Neural crest cell (in vitro differentiated cells): ENCODE results near the gene ARIH2. TPM values are rescaled to one million over a fixed set of nuclear protein-coding genes. Genes with fewer than 3 reads are reported as not detected.

Source experiments
- DNase-seq: peaks from one replicate; pipeline ENCODE4 v3.0.0; 2021; ENCODE audit warnings: low read depth, mixed read lengths, low spot score
- H3K27ac Mint-ChIP-seq: one replicate; pipeline ENCODE4 v1.8.0; 2021; ENCODE audit warnings: mild to moderate bottlenecking, mixed read lengths; ENCODE audit not compliant: unreplicated experiment
- H3K27me3 Mint-ChIP-seq: 2 replicates; pipeline ENCODE4 v1.8.0; 2021; ENCODE audit warnings: low read depth, mild to moderate bottlenecking, mixed read lengths
- H3K36me3 Mint-ChIP-seq: 2 replicates; pipeline ENCODE4 v1.8.0; 2021; ENCODE audit warnings: low read depth, mild to moderate bottlenecking, mixed read lengths
- H3K4me1 Mint-ChIP-seq: 2 replicates; pipeline ENCODE4 v1.8.0; 2021; ENCODE audit warnings: mixed read lengths
- H3K4me3 Mint-ChIP-seq: one replicate; pipeline ENCODE4 v1.8.0; 2021; ENCODE audit warnings: mild to moderate bottlenecking, mixed read lengths
- H3K9me3 Mint-ChIP-seq: 2 replicates; pipeline ENCODE4 v1.8.0; 2021; ENCODE audit warnings: mixed read lengths
- CTCF ChIP-seq: fragments of 200-600 bp; sonication (generic); conservative IDR thresholded peaks from 2 replicates; pipeline ENCODE4 v1.5.0; 2021; ENCODE audit warnings: antibody characterized with exemption, mild to moderate bottlenecking
- total RNA-seq: library from RNA; stranded (reverse); gene quantifications from 2 replicates; pipeline ENCODE4 v1.2.1, GENCODE V29; 2021

ARIH2 gene
- total RNA-seq, 1 donor from 2014 or later, result 91.7 TPM

- no peak for DNase-seq
These were observed 44.3 kb downstream of the ARIH2 start for GRCh38 chr3:48962939-48963338.

GRCh38 chr3:48963591-48963990 is 44.9 kb downstream of the ARIH2 start:
- DNase-seq, result no peak
- Mint-ChIP-seq H3K27ac (no peak overlapping the region), H3K4me3 (no peak overlapping the region), H3K27me3 (no peaks in the 10 kb centered on the region), H3K4me1 (no peaks in the 10 kb centered on the region), H3K9me3 (no peaks in the 10 kb centered on the region), H3K36me3 (peaks cover 7% of the 10 kb centered on the region)
- no peak for TF ChIP-seq CTCF

More at GRCh38 chr3:48962939-48963338, 44.3 kb downstream of the ARIH2 start:
- Mint-ChIP-seq H3K27ac (no peak overlapping the region), H3K9me3 (no peaks in the 10 kb centered on the region), H3K36me3 (peaks cover 7% of the 10 kb centered on the region), H3K4me1 (no peaks in the 10 kb centered on the region), H3K27me3 (no peaks in the 10 kb centered on the region), H3K4me3 (no peak overlapping the region)
- no peak for TF ChIP-seq CTCF

GRCh38 chr3:48966367-48966766 is 47.7 kb downstream of the ARIH2 start:
- Mint-ChIP-seq H3K4me1 (no peaks in the 10 kb centered on the region), H3K27ac (no peak overlapping the region), H3K4me3 (no peak overlapping the region), H3K36me3 (peaks cover 13% of the 10 kb centered on the region), H3K27me3 (no peaks in the 10 kb centered on the region), H3K9me3 (no peaks in the 10 kb centered on the region)
- TF ChIP-seq CTCF, result no peak
- DNase-seq, result no peak

- H3K4me3 Mint-ChIP-seq, result no peak overlapping the region
- DNase-seq, result no peak
- H3K36me3 Mint-ChIP-seq, result peaks cover 13% of the 10 kb centered on the region
- H3K4me1 Mint-ChIP-seq, result no peaks in the 10 kb centered on the region
- H3K9me3 Mint-ChIP-seq, result no peaks in the 10 kb centered on the region
- no peak for TF ChIP-seq CTCF
- H3K27ac Mint-ChIP-seq, result no peak overlapping the region
- no peaks in the 10 kb centered on the region for H3K27me3 Mint-ChIP-seq
These were observed 48.3 kb downstream of the ARIH2 start for GRCh38 chr3:48966876-48967361.

GRCh38 chr3:48970586-48970985 is 51.9 kb downstream of the ARIH2 start:
- H3K36me3 Mint-ChIP-seq, result peaks cover 13% of the 10 kb centered on the region
- no peak for DNase-seq
- H3K27ac Mint-ChIP-seq, result no peak overlapping the region
- no peaks in the 10 kb centered on the region for H3K27me3 Mint-ChIP-seq
- no peak for TF ChIP-seq CTCF
- no peak overlapping the region for H3K4me3 Mint-ChIP-seq
- no peaks in the 10 kb centered on the region for H3K9me3 Mint-ChIP-seq
- H3K4me1 Mint-ChIP-seq, result no peaks in the 10 kb centered on the region
